NOMO-1 treated with dmso at 0.1 percent for 144 hours (cell line): Measurements from ENCODE around the gene FABP2.
"Not testable (repeated sequence)": the region's sequence is repeated elsewhere in the genome, so short reads cannot be mapped to it uniquely, and the experiment has no call there.

Source experiments
- DNase-seq: peaks from one replicate; lab custom pipeline; 2025; ENCODE audit not compliant: unreplicated experiment; lab: John Stamatoyannopoulos, UW

Gene FABP2

DNA sequence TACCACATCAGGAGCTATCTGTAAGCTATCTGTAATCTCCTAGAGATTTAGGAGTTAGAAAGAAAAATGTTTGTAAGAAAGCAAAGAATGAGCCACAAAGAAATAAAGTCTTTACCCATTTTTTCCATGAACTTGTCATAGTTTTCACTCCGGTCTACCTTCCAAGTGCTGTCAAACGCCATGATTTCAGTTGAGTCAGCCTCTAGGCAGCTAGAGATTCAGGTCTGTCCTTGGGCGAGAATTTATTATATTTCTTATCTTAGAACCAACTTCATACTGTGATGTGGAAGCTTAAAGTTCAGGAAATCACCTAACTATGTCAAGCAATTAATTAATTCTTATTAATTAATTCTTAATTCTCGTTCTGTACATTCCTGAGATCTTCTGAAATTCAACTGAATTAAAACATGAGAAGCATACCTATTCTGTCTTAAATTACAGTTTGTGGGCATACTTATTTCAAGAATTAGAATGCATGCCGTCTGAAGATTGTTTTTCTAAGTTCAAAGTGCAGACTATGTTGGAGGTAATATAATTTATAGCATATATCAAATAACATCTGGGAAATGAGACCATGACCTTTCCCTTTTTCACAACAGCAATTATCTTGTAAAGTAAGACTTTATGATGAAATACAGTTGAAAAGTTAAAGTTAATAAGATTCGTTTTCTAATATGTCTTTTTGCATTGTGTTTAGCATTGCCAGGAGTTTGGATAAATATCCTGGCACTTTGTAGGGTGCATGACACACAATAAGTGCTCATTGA lies at the start of gene FABP2:
Gene FABP2, minus strand, starts transcription at position 218 of the 767 bp plus-strand sequence. Its CDS starts 36 bp downstream, at position 182.
- DNase-seq: no peak

DNA sequence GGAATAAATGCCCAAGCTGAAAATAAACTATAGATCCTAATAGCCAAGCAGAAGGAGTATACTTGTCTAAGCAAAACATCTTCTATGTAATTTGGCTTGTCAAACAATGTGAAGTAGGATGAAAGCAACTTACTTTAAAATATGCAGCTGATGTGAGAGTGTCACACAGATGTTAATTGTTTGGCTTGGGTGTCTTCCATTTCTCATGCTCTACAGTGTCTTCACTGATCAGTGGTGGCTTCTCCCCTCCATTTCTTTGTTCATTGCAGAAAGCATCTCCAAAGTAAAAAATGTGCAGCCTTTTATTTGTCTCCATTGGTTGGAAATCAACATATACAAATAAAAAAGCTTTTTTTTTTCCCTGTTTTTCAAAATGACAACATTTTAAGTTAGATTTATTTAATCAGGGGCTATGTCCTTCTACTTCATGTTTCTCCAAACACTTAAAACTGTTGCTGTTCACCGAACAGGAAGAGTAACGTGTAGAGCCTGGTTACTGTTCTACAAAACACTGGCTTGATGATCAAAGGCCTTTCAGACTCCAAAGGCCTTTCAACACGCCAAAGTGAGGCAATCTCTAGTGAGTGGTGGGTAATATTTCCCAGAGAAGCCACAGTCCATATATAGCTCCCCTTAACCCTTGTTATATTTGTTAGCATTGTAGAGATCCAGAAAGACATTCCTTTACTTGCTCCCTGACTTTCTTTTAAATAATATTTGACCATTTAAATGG lies 49.2 kb upstream of the FABP2 start:
- not testable (repeated sequence) for DNase-seq

DNA sequence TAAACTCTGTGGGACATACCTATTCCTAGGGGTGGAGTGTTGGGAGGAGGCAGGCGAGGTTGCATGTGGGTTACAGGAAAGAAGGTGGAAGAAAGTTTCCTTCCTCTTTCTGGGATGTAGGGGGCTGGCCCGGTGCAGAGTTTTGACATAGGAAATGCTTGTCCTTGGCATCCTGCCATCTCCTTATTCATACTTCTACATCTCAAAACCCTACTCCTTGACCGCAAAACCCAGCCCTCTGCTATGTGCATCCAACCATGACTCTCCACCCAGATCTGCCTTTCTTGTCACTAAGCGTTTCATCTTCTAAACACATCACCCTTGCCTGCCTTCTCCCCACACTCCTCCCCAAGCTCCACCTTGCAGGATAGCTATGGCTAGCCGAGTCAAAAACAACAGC lies 48.5 kb upstream of the FABP2 start:
- peak; percentile 52 for DNase-seq

DNA sequence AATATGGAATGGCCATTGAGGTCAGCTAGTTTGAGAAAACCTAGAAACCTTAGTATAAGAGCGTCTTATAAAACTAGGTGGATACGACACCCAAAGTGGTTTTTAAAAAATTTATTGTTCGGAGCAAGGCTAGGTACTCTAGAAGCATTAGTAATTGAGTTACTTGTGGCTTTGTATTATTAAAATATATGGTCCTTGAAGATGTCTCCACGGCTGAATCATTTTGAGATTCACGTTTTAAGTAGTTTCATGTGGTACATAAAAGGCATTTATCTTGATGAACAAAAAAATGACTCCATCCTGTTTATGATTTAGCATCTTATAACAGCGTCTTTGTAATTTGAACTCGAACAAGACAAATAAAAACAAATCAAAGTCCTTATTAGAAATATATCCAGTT lies 44.9 kb upstream of the FABP2 start:
- DNase-seq: not testable (repeated sequence)

DNA sequence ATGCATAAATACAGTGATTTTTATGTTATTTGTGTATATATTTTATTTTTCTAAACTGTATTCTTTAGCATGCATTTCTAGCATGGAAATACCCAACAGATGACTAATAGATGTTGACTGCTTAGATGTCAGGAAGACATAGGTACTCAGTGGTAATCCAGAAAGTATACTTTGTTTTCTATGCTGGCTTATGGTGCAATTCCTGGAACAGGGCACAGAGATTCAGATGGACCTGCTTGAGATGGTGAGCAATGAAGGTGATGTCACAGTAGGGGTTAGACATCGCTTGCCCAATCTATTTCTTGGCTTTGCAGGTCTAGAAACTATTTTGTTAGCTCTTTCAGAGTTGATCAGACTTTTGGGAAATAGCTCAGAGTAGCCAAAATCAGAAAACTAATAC lies 42.3 kb upstream of the FABP2 start:
- not testable (repeated sequence) for DNase-seq

DNA sequence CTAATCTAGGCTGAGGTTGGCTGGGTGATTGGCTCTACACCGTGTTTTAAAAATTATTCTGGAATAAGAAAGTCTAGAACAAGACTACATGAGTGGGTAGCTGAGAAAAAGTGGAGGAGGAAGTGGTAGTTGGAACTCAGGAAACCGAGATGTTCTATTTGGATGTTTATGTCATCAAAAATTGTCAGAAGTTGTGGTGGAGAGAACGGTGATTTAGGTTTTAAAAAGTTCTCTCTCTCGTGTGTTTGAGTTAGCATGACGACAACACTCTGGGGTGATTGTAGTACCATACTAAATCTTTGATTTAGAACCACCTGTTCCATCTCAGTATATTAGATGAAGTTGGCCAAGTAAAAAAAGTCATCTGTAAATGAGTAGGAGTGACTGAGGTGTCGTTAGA lies 41.4 kb upstream of the FABP2 start:
- not testable (repeated sequence) for DNase-seq

DNA sequence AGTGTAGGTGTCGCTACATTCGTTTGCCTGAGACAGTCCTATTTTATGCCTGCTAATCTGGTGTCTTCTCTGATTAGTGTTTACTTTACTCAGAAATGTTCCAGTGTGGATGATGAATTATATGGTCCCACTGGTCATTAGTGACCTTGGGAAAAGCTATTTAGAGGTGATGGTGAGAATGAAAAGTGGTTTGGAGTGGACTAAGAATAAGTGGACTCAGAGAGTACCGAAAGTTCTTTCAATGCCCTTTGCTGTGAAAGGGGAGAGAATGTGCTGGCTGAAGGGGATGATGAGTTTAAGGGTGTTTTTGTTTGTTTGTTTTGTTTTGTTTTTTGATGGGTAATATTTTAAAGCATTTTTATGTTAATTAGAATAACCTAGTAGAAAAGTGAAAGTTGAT lies 40.5 kb upstream of the FABP2 start:
- DNase-seq: not testable (repeated sequence)

DNA sequence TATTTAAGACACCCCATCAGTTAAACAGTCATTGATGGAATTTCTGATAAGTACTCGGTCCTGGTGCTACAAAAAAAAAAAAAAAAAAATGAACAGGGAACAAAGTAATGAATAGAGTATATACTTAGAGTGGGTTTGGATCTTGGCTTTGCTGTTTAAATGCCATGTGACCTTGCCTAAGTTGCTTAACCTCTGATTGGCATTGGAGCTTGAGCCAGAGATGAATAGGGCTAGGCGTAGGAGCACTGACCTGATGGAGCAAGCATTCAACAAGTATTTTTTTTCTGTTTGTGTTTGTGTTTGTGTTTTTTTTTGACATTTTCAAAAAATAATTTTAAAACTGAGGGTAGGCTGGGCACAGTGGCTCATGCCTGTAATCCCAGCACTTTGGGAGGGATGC lies 37.9 kb upstream of the FABP2 start:
- not testable (repeated sequence) for DNase-seq

DNA sequence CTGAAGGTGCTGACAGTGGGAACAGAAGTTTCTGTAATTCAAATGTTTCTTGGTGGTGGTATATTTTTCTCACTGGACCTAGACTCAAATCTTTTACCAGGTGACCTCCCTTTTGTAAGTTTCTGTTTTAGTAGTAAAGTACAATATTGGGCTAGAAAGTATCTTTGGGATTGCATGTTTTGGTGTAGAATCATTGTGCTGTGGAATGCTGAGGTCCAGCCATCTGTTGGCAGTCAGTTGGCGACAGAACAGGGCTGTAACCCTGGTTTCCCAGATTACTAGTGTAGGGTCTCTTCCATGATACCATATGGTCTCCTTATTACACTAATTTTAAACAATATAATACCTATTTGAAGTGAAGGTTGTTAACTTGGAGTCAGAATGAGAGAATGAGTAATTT lies 34.9 kb upstream of the FABP2 start:
- not testable (repeated sequence) for DNase-seq

DNA sequence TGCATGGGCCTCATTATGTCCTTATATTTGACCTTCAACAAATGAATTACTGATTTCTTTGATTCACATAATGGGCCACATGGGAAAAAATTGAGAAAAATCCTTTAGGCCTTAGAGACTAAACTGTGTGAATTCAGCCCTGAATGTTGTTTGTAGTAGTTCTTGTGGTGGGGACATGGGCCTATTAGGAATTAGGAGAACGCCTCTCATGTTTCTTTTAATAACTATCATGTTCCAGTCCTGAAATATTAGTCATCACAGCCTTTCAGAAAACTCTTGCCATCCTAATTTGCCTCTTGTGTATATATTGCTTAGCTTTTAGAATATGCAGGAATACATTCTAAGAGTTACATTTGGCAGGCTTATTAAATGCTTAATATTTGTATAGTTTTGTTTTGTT lies 34.1 kb upstream of the FABP2 start:
- not testable (repeated sequence) for DNase-seq

DNA sequence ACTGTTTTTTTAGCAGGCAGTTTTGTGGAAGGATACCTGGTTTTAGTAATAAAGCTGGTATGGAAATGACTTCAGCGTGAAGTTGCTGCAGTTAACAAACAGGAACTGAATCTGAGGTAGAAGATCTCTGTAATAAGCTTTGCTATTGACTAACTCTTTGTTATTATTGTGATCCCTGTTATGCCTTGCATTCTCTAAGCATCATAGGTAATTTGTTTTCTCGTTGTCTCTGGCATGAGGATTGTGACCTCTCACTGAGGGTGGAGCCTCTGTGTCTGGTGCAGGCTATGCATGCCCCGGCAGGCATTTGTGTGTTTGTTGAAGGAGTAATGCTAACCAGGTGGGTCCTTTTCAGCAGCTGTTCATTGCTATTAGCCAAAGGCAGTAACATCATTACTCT lies 31.4 kb upstream of the FABP2 start:
- not testable (repeated sequence) for DNase-seq

DNA sequence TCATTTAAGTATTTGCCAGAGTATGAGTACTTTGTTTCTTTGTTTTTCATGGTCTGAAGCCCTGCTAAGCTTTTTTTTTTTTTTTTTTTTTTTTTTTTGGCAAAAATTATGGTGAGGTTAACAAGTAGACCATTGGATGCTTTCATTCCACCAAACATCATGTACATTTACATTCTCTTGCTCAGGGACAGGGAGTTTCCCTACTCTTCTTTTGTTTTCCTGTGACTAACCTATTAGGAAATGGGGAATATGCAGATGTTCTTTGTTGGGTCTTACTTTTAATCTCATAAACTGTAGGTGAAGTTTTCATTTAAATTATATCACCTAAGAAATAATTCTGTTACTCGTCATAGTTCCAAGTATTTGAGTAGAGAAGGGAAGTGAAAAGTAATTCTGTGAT lies 26.2 kb upstream of the FABP2 start:
- not testable (repeated sequence) for DNase-seq

DNA sequence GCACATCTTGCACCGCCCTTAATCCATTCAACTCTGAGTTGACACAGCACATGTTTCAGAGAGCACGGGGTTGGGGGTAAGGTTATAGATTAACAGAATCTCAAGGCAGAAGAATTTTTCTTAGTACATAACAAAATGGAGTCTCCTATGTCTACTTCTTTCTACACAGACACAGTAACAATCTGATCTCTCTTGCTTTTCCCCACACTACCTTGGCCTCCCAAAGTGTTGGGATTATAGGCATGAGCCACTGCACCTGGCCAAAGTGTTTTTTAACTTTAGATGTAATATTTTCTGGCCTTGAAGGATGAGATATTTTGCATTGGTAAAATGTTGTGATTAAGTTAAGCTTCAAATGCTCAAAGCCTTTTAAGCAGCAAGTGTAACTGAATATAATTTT lies 21.4 kb upstream of the FABP2 start:
- not testable (repeated sequence) for DNase-seq

DNA sequence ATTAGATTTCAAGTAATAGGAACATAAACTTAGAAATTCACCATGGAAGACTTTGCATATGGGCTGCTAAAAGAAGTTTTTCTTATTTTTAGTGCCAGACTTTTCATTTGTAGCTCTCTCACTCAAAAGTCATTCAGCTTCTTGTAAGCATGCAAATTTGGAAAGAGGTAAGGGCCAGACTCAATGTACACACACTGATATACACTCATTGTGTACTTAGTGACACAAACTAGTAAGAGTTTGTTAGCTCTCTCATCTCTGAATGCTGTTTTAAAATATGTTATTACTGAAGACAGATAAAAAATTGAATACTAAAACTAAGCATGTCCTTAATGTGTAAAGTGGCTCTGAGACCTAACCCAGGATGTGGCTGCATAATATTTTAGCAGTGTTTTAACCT lies 18.0 kb upstream of the FABP2 start:
- DNase-seq: not testable (repeated sequence)

DNA sequence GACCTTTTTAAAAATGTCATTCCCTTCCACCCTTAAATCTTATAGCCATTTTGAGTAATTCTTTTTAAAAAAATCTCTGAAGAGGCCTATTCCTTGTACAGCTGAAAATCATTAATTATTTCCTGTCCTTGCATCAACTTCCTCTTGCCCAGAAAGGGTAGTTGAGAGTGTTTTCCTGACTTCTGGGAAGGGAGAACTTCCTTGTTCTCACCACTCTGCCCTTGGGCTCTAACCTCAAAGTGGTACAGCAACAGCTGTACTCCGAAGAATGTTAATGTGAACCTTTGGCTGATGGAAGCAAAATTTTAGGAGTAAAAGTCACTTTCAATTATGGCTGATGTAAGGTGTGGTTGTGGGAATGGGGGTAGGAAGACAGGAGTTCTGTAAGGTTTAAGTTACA lies 15.1 kb upstream of the FABP2 start:
- peak; percentile 49 for DNase-seq

DNA sequence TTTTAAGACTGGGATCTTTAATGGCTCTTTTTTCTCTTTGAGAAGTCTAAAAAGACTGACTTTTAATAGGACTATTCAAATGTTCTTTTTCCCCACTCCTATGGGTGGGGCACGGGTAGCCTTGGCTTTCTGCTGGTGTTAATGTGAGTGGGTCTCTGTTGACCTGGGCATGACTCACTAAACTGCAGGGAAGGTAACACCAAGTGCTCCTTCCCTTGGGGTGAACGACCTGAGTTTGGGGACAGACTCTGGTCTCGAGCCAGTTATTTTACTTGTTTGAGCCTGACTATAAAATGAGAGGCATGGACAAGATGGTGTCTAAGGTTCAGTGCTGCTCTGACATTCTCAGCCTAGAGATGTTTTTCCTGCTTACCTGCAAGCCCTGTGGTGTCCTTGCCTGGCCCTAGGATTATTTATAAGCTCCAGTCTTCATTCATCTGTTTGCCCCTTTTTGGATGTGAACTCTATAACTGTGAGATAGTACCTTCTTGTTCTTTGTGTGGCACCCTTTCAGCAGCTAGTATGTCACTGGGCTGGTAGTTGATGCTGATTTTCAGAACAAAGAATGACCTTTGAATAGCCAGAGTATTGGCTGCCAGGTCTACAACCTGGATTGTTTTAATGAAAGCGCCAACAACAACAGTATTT lies 14.5 kb upstream of the FABP2 start:
- not testable (repeated sequence) for DNase-seq

DNA sequence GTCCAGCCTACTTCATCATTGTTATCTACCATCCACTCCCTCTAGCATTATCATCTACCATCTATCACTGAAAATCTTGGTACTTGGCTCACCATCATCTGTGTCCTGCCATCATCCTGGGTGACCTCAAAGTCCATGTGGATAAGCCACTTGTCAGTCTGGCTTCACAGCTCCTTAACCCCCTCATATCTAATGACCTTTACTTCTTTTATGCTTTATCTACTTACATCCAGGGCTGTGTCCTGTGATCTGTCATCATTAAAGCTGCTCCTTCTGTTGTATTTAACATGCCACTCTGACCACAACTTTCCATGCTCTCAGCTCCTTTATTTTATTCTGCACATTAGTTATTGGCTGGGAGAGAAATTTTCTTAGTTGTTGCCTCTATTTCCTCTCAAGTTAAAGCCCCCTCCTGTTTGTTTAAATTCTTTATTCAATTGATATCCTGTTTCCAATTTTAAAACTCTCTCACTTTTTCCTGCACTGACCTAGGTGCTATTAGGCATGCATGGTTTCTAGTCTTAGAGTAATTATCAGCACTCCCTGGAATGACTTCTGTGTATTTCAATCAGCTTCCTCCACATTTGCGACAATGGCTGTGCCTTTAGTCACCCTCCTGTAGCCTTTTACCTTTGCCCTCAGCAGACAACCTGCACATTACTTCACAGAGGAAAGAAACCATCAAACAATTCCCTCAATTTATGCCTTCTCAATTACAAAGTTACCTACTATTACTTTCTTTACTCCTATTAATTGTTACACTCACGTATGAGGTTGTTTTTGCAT lies 8.1 kb upstream of the FABP2 start:
- no peak for DNase-seq

DNA sequence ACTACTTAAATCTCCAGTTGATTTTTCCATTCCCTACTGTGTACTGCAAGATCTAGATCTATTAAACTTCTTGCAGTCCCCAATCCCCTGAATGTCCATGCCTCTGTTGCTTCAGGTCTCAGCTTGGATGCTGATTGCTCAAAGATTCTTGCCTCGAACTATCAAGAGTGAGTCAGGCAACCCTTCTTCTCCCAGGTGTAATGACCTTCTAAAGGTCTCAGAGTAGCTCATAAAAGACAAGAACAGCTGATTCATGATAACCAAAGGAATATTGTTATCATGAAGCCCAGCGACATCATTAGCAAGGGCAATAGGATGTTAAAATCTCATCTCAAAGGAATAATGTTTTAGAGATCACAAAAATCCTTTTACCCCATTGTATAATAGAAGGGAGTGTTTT lies 6.8 kb upstream of the FABP2 start:
- DNase-seq: no peak

DNA sequence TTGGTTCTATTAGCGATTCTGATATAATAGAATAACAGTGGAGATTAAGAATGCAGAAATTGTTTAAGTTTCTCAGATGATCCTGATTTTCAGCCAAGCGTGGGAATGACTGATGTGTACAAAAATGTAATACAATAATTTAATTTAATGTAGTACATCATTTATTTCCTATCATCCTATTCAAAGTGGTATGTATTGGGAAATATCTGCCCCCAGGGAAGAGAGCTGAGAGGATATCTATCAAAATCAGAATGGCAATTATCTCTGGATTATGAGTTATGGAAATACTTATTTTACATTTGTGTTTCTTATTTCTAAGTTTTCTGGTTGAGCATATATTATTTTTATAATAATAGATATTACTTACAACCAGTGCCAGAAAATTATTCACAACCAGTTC lies 3.9 kb downstream of the FABP2 start:
- DNase-seq: no peak

DNA sequence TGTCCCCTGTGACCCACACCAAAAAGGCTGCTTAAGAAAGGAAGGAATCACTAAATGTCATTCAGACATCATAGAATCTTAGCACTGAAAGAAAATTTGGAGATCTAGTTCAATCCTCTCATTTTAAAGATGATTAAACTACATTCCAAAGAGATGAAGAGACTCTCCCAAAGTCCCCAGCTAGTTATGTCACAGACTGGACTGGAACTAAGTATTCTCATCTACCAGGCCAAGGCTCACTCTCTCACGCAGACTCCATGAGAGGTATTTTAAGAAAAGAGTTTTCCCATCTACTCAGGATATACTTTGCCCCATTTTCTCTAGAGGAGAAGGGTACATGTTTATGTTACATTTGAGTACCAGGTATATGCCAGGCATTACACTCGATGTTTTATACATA lies 6.9 kb downstream of the FABP2 start:
- no peak for DNase-seq

DNA sequence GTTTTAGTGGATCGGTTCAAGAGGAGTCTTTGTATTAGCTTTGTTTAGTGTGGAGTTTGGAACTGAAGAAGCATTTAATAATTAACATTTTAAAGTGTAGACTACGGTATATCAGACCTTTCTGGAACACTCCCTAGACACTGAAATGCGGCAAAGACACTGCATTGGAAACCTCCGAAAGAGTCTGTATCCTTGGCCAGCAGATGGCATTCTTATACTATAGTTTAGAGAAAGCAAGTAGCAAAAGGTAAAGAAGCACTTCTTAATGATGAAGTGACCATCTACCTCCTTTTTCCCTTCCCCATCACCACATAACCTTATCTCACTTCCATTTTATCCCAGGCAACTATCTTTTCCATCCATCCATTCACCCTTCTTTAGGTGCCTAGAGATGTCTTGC lies 7.6 kb downstream of the FABP2 start:
- no peak for DNase-seq
